Activated effector memory CD4-positive, alpha-beta T cell treated with anti-CD3 and anti-CD28 coated beads, Interleukin-2, amount 50 U/mL, for 16 hours (primary cell): ENCODE results near the gene TDO2.
"Not testable (repeated sequence)": the region's sequence is repeated elsewhere in the genome, so short reads cannot be mapped to it uniquely, and the experiment has no call there.

Experiments used
- DNase-seq: peaks from one replicate; pipeline ENCODE4 v3.0.0-alpha.2; 2020

The TDO2 gene

GRCh38 chr4:155903453-155903852 is at the start of gene TDO2:
TSS of gene TDO2 (plus strand) at chr4:155903696. CDS start at chr4:155903759, 63 bp downstream.
- no peak for DNase-seq

DNA sequence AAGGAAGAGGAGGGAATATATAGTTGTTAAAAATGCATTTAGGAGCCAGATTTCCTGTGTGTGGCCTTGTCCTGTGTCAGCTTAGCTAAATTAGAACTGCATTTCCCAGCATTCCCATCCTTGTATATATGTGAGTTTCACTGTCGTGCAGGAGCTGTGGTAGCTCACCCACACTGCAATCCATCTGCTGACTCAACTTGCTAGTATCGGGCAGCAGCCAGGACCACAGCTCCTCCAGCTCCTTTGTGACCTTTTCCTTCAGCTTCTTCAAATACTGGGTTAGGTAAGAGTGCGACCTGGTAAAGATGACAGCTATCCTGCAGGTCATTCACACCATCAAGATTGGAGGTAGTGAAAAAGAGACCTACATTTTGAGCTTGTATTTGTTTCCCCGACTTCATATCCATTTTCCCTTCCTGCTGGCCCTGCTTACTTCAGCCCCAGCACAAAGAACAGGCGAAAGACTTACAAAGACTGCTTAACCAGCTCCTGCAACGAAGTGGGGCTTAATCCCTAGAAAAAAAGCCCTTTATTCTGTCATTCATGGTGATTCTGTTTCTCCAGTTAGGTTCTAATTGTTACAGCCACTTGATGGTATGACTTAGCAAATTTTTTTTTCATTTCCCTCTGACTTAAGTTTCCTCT is 48.8 kb upstream of the TDO2 start:
- no peak for DNase-seq

GRCh38 chr4:155855897-155856296 is 47.6 kb upstream of the TDO2 start:
- DNase-seq: no peak

DNA sequence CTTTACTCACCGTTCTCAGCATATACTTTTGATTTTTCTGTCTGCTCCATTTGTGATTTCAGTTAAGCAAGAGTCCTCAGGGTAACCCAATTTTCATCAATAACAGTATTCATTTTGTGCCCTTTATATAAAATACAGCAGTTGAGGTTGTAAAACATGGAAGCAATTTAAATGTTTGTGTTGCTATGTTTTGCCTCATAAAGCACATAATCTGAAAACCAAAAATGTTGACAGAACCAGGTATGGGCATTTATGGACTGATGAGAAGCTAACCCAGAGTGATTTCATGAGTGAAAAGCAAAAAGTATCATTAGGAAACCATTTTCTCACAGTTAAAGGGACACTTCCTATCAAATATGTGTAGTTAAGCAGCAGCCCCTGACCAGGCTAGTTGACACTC is 37.3 kb upstream of the TDO2 start, which contains the start of gene ASIC5:
Gene ASIC5 (minus strand): TSS at position 101 of the 400 bp plus-strand sequence. CDS start 51 bp downstream, at position 50.
- no peak for DNase-seq

GRCh38 chr4:155875878-155876277 is 27.6 kb upstream of the TDO2 start:
- no peak for DNase-seq

DNA sequence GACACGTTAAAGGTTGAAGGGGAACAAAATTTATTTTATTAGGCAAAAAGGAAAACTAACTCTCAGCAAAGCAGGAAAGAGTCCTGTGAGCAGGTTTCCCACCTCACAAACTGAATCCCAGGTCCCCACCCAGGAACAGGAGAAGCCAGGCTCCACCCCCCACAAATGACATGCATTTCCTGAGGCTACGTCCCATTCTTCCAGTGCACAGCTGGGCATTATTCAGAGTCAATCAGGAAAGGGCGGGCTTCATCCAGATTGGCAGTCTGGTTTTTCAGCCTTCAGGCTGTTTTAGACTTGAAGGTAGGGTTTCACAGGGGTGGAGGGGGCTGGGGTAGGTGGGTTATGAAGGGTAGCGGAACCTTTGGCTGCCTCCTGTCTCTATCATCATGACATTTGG is 25.5 kb upstream of the TDO2 start:
- no peak for DNase-seq

GRCh38 chr4:155878611-155879010 is 24.9 kb upstream of the TDO2 start:
- no peak for DNase-seq

GRCh38 chr4:155879767-155880166 is 23.7 kb upstream of the TDO2 start:
- no peak for DNase-seq

- no peak for DNase-seq
Measured at GRCh38 chr4:155881555-155881954, 21.9 kb upstream of the TDO2 start.

- no peak for DNase-seq
Measured at GRCh38 chr4:155883895-155884294, 19.6 kb upstream of the TDO2 start.

GRCh38 chr4:155885666-155886065 is 17.8 kb upstream of the TDO2 start:
- DNase-seq: no peak

GRCh38 chr4:155887045-155887444 is 16.5 kb upstream of the TDO2 start:
- no peak for DNase-seq

GRCh38 chr4:155887847-155888570 is 15.5 kb upstream of the TDO2 start:
- DNase-seq: no peak

DNA sequence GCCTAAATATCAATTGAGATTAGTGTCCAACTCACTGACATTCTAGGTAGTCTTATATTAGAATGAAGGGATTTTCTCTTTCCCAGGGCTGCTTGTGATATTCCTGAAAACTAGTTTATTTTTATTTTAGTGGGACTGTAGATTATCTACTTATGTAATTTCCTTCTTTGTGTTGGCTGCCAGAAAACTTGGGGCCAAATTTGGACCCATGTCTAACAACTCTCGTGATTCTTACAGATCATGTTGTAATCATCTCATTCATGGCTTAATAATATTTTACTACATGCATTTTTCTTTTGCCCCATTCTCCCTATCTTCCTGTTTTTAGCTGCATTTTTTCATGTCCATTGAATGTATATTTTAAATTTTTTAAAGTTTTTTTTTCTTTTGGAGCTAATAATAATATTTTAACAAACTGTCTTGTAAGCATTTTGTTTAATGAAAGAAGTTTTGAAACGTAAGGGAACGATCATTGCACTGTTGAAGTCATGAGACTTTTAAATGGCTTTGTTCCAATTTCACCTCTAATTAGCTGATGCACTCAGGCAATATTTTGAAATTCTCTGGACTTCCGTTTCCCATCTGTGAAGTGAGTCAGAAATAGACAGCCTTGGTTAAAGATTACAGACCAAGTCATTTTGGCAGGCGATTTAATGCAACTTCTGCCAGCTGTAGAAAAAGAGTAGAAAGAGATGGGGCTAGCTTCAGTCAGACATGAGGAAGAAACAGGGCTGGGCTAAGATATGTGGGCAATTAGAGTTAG is 14.3 kb upstream of the TDO2 start:
- DNase-seq: no peak

DNA sequence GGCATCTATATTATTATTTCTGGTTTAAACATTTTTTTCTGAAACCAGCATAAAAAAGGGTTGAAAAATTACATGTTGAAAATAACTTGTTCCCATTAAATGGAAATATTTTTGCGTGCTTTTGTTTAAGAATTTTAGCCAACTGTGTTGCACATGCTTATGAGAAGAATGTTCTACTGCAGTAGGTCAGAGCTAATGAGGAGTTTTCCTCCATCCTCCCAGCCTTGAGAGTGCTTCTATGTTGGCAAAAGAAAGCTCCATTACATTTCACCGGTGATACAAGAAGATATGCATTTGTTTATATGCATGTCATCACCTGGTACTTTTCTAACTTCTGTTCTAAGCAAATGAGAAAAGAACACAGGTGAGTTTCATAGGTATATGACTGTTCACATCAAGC is 13.6 kb upstream of the TDO2 start:
- no peak for DNase-seq

DNA sequence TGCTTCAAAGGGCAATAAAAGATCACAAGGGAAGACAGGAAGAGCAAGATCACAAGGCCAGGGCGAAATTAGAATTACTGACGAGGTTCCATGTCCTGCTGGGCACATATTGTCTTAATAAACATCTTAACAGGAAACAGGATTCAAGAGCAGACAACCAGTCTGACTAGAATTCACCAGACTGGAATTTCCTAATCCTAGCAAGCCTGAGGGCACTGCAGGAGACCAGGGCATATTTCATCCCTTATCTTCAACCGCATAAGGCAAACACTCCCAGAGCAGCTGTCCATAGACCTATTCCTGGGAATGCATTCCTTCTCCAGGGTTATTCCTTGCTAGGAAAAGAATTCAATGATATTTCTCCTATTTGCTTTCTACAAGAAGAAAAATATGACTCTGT is 12.4 kb upstream of the TDO2 start:
- no peak for DNase-seq

- DNase-seq: not testable (repeated sequence)
Measured at GRCh38 chr4:155898371-155898770, 5.1 kb upstream of the TDO2 start.

GRCh38 chr4:155899891-155900290 is 3.6 kb upstream of the TDO2 start:
- no peak for DNase-seq

DNA sequence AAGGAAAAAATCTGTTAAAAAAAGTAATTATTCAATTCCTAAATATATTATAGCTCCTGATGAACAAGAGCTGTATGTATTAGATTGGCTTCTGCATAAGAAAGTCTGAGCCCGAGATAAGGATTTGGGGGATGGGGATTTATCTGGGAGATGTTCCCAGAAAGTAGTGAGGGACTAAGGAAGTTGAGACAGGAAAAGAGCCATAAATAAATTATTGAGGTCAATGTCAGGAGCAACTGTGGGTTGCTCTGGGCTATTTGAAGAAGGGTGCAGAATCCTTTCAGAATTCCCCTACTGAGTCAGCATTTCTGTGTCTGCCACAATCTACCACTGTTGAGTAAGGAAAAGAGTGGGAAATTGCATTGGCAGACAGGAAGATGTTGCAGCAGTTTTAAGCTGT is 3.1 kb upstream of the TDO2 start:
- no peak for DNase-seq

GRCh38 chr4:155901013-155901412 is 2.5 kb upstream of the TDO2 start:
- no peak for DNase-seq

GRCh38 chr4:155904331-155904730 is 835 bp downstream of the TDO2 start:
- DNase-seq: no peak

DNA sequence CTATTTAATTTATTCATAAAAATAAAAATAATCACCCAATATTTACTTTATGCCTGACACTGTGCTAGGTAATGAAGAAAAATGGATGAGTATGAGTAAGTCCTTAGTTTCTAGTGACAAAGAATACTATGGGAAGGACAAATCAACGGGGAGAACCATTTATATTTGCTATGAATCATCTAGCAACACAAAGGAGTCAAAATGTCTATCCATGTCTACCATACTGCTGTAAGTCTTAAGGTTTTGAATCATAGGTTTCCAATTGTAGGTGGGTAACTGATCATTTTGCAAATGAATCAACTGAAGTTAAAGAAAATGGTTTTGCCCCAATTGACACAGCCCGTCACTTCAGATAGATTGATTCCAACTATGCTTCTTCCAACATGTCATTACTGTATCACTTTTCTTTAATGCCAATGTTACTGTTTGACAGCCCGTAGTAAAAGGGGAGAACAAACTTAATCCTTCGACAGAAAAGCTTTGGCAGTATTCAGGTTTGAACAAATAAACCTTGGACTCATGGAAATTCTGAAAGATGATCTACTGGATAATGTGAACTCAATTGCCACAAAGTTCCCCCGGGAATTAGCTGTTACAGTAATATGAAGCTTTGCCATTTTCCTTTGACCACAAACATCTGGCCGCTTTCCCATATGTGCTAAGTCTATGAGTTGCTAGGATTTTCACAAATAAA is 3.2 kb downstream of the TDO2 start:
- DNase-seq: no peak

DNA sequence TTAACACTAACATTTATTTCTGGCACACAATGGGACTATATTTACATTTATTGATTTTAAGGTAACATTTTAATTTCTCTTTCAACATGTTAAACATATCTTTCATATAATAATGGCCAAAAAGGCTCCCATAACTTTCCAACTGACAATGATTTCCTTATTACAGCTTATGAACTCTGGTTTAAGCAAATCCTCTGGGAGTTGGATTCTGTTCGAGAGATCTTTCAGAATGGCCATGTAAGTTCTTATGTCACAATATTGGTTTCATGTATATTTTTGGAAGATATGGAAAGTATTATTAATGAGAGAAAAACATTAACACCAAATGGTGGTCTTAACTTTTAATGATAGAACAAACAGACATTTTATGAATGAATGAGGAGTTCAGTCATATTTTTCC is 4.1 kb downstream of the TDO2 start:
- DNase-seq: no peak
